ENCODE results near the gene RPL13. TPM values are rescaled to one million over a fixed set of nuclear protein-coding genes. Genes with fewer than 3 reads are reported as not detected.
A peak's percentile ranks its signal among the peaks of the same experiment; 100 is the strongest.

Gene RPL13
- total RNA-seq, 4 donors from 2014 or later = 5,127 to 8,436 (median 6,104) TPM

- Histone ChIP-seq H3K36me3 (no peaks in the 10 kb centered on the region), H3K9me3 (no peaks in the 10 kb centered on the region), H3K4me1 (peaks cover 0 to 9% of the 10 kb centered on the region in 2 donors), H3K27me3 (no peaks in the 10 kb centered on the region), H3K27ac (no peak overlapping the region), H3K4me3 (replicated peaks in 1 of 3) (no peak overlapping the region)
- DNase-seq = peak in 1 of 2 donors; percentile 12
- 4 to 7% methylated on average over 14 to 17 of the region's 22 CpGs for WGBS, 2 donors
- intact Hi-C loops (cut with DNase I) = no loop called here
- TF ChIP-seq, protein P1, sequence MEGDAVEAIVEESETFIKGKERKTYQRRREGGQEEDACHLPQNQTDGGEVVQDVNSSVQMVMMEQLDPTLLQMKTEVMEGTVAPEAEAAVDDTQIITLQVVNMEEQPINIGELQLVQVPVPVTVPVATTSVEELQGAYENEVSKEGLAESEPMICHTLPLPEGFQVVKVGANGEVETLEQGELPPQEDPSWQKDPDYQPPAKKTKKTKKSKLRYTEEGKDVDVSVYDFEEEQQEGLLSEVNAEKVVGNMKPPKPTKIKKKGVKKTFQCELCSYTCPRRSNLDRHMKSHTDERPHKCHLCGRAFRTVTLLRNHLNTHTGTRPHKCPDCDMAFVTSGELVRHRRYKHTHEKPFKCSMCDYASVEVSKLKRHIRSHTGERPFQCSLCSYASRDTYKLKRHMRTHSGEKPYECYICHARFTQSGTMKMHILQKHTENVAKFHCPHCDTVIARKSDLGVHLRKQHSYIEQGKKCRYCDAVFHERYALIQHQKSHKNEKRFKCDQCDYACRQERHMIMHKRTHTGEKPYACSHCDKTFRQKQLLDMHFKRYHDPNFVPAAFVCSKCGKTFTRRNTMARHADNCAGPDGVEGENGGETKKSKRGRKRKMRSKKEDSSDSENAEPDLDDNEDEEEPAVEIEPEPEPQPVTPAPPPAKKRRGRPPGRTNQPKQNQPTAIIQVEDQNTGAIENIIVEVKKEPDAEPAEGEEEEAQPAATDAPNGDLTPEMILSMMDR (IDR thresholded peaks at IDR 0.05) = no peak
- TF ChIP-seq POLR2A (IDR thresholded peaks at IDR 0.05) = no peak
Observed at GRCh38 chr16:89602273-89602951, 41.9 kb downstream of the RPL13 start.

- intact Hi-C loops (cut with DNase I) = no loop called here
- Histone ChIP-seq H3K4me1 (peaks cover 0 to 9% of the 10 kb centered on the region in 2 donors), H3K27me3 (no peaks in the 10 kb centered on the region), H3K9me3 (no peaks in the 10 kb centered on the region), H3K4me3 (replicated peaks in 1 of 3) (no peak overlapping the region), H3K36me3 (no peaks in the 10 kb centered on the region), H3K27ac (no peak overlapping the region)
- WGBS, 2 donors = 49 to 64% methylated on average over 4 to 5 of the region's 5 CpGs
- DNase-seq = no peak
- TF ChIP-seq, protein P1 (IDR thresholded peaks at IDR 0.05) = no peak
- no peak for TF ChIP-seq POLR2A (IDR thresholded peaks at IDR 0.05)
Observed at GRCh38 chr16:89602952-89603590, 42.6 kb downstream of the RPL13 start.

DNA sequence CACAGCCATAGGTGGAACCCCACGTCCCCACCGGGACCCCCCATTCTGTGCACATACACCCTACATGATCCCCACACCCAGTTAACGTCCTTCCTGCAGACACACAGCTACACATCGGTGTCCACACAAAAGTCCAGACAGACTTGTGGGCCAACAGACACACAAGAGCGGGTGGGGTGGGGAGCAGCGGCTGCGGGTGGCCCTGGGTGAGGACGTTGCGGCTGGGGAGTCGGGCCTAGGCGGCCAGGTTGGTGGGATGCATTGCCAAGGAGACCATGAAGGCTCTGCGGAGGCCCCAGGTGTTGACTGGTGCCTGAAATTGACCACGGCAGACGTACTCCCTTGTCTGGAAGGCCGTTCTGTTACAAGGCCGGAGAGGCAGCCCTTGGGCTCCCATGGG, 44.3 kb downstream of the RPL13 start:
- no peaks in the 10 kb centered on the region for H3K36me3 ChIP-seq
- H3K4me1 ChIP-seq = peaks cover 0 to 9% of the 10 kb centered on the region in 2 donors
- no peak for DNase-seq
- 85 to 92% methylated on average over 15 to 16 of the region's 16 CpGs for WGBS, 2 donors
- H3K4me3 ChIP-seq (replicated peaks in 1 of 3) = no peak overlapping the region
- H3K9me3 ChIP-seq = no peaks in the 10 kb centered on the region
- no peak for TF ChIP-seq POLR2A (IDR thresholded peaks at IDR 0.05)
- TF ChIP-seq, protein P1 (IDR thresholded peaks at IDR 0.05) = no peak
- no peaks in the 10 kb centered on the region for H3K27me3 ChIP-seq
- H3K27ac ChIP-seq = no peak overlapping the region
- intact Hi-C loops (cut with DNase I) = no loop called here

DNA sequence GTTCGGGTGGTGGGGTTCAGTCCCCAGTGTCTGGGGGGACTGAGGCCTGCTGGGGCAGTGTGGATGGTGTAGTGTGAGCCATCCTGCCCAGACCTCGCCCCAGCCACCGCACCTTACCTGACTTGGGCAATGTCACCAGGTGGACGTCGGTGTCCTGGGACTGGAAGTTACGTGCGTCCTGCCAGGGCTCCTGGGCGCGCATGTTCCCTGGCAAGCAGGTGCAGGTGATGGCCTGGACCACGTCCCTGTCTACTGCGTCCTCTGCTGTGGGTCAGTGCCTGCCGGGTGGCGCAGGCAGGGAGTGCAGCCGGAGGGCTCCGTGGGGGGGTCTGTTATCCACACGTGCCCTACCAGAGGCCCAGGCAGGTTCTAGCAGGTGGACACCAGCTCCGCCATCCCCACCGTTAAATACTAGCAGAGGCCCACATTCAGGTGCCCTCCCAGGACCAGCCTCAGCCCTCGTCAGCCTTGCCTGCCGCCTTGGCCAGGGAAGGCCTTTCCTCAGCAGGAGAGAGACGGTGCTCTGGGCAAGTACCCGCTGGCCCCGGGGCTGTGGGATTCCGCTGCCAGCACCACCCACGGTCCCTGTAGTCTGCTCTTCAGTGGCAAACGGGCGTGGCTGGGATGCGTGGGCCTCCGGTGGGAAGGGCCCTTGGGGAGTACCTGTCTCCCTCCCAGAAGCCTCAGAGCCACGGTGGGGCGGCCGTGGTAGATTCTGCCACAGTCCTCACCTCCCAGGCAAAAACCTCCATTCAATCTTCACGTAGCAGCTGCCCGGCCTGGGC, 44.9 kb downstream of the RPL13 start:
- TF ChIP-seq, protein P1 (IDR thresholded peaks at IDR 0.05) = no peak
- TF ChIP-seq POLR2A (IDR thresholded peaks at IDR 0.05) = no peak
- Histone ChIP-seq H3K27ac (no peak overlapping the region), H3K9me3 (no peaks in the 10 kb centered on the region), H3K27me3 (no peaks in the 10 kb centered on the region), H3K36me3 (no peaks in the 10 kb centered on the region), H3K4me3 (replicated peaks in 1 of 3) (no peak overlapping the region), H3K4me1 (peaks cover 0 to 9% of the 10 kb centered on the region in 2 donors)
- intact Hi-C loops (cut with DNase I) = no loop called here
- 93 to 96% methylated on average over 12 to 15 of the region's 34 CpGs for WGBS, 2 donors
- DNase-seq = no peak

Measured in thyroid gland (tissue), 4 donors.